SK-N-SH (cell line): ENCODE results near the gene CRB1.

ENCODE experiments used
- POLR2AphosphoS5 ChIP-seq: IDR thresholded peaks from 2 replicates; pipeline ENCODE4 v1.6.1; 2012; ENCODE audit warnings: low read depth, low read length
- SMC3 ChIP-seq: IDR thresholded peaks from 2 replicates; pipeline ENCODE4 v1.6.1; 2012; ENCODE audit warnings: low read depth, low read length, improper control_type of control experiment
- TCF12 ChIP-seq: IDR thresholded peaks from 2 replicates; pipeline ENCODE4 v1.4.0; 2012
- YY1 ChIP-seq: IDR thresholded peaks from 2 replicates; pipeline ENCODE4 v1.4.0; 2012; ENCODE audit warnings: low read depth, mild to moderate bottlenecking
- TF ChIP-seq, protein P1 (sequence below): fragments of 200-600 bp; sonication (generic); IDR thresholded peaks from 2 replicates; pipeline ENCODE4 v1.6.1; 2017; ENCODE audit warnings: antibody characterized with exemption, mild to moderate bottlenecking, moderate library complexity

DNA sequence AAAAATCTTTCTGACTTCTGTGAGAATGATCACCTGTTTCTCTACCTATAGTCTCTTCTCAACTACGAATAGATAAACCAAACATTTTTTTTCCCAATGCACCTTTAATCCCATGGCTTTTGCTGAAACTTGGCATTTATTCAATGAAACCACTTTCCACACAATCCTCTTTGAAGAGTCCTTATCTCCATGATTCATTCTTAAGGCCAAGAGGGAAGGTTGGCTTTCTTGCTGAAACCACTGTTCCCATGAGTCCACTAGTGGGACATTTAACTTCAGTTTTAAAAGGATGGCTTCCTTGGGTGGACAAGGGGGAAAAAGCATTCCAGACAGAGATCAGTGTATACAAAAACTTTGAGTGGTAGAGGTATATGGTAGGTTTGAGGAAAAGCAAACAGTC lies 73.6 kb downstream of the CRB1 start:
- TF ChIP-seq, protein P1, sequence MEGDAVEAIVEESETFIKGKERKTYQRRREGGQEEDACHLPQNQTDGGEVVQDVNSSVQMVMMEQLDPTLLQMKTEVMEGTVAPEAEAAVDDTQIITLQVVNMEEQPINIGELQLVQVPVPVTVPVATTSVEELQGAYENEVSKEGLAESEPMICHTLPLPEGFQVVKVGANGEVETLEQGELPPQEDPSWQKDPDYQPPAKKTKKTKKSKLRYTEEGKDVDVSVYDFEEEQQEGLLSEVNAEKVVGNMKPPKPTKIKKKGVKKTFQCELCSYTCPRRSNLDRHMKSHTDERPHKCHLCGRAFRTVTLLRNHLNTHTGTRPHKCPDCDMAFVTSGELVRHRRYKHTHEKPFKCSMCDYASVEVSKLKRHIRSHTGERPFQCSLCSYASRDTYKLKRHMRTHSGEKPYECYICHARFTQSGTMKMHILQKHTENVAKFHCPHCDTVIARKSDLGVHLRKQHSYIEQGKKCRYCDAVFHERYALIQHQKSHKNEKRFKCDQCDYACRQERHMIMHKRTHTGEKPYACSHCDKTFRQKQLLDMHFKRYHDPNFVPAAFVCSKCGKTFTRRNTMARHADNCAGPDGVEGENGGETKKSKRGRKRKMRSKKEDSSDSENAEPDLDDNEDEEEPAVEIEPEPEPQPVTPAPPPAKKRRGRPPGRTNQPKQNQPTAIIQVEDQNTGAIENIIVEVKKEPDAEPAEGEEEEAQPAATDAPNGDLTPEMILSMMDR: no peak
- no peak for TF ChIP-seq YY1
- no peak for TF ChIP-seq SMC3
- TF ChIP-seq POLR2AphosphoS5: no peak
- no peak for TF ChIP-seq TCF12
